HG03521 (cell line): ENCODE measurements around the gene SEC22C.

Experiments used
- ATAC-seq: cut with Tn5 transposase; IDR thresholded peaks from one replicate; pipeline ENCODE4 v1.9.1; 2021; ENCODE audit warnings: mild to moderate bottlenecking, moderate library complexity; ENCODE audit not compliant: unreplicated experiment

The SEC22C gene

DNA sequence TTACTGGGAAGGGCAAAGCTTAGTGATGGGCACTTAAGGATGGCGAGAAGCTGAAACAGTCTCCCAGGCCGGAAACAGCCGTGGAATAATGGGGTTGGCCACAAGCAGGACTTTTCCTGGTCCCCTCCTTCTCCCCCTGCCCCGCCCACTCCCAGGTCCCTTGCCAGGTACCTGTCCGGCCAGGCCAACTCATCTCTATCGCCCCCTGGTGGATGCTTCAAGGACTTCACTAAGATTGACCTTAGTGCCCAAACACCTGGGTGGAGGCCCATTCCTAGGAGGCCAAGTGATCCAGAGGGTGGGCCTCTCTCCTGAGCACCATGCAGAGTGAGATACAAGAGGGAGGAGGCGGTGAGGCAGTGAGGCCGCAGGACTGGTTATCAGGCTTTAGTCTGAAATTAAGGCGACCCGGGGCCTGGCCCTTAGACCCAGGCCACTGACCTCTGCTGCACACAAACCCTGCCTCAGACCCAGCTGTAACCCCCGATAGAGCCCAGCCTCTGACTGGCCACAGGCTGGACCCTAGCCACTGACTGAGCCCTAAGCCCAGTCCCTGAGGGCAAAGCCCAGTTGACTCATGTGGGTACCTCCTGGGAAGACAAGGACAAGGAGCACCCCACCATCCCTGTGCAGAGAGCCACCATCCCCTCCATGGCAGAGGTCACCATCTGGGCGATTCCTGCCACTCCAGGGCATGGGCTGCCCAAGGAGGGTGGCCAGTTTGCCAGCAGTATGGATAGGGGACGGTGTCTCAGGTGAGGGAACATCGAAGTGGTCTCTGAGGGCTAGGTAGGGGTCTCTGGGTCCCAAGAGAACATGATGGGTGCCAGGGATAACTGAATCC is 41.7 kb downstream of the SEC22C start:
- peak; percentile 55 for ATAC-seq

DNA sequence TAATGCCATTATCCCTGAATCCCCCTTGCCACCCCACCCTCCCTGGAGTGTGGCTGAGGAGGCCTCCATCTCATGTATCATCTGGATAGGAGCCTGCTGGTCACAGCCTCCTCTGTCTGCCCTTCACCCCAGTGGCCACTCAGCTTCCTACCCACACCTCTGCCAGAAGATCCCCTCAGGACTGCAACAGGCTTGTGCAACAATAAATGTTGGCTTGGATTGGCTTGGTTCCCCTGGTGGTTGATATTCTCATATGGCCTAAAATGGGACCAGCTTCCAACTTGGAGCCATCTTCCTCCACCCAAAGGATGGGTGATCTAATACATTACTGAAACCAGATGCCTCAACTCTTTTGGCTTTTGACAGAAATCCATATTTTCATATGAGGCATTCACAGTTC is 44.4 kb downstream of the SEC22C start:
- no peak for ATAC-seq

DNA sequence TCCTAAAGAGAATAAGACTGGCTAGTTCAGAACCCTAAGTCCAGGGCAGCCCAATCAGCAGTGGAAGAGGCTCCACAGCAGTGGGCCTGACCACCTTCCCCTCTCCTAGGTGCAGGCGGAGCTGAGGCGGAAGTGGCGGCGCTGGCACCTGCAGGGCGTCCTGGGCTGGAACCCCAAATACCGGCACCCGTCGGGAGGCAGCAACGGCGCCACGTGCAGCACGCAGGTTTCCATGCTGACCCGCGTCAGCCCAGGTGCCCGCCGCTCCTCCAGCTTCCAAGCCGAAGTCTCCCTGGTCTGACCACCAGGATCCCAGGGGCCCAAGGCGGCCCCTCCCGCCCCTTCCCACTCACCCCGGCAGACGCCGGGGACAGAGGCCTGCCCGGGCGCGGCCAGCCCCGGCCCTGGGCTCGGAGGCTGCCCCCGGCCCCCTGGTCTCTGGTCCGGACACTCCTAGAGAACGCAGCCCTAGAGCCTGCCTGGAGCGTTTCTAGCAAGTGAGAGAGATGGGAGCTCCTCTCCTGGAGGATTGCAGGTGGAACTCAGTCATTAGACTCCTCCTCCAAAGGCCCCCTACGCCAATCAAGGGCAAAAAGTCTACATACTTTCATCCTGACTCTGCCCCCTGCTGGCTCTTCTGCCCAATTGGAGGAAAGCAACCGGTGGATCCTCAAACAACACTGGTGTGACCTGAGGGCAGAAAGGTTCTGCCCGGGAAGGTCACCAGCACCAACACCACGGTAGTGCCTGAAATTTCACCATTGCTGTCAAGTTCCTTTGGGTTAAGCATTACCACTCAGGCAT is 45.6 kb downstream of the SEC22C start:
- no peak for ATAC-seq

DNA sequence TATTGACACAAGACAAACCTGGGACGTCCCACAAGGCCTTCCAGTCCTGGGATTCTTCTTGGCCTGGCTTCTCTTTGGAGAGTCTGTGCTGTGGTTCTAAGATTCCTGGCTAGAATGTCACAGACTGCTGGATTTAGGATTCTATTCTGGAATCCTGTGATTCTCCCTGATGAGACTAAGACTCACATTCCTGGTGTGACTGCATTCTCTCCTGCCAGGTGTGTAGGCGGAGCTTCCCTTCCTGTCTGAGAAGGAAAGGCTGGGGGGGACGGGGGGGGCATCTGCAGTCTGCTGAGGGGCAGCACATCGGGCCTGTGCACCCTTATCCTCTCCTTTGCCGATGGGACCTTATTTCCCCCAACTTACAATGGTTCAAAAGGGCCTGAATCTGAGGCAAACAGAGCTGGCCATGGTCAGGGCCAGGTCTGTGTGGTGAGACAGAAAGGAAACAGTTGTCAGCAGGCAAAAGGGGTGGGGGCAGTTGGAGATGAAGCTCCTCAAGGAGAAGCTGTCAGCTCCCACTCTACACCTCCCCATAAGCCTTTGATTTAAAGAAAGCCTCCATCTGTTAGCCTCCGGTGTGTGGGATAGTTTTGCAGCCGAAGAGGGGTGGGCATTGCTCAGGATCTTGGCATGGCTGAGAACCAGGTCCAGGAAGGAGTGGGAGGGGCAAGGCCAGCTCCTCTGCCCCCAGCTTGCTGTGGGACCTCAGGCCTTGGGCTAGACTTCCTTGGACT is 48.4 kb downstream of the SEC22C start:
- ATAC-seq, result no peak

DNA sequence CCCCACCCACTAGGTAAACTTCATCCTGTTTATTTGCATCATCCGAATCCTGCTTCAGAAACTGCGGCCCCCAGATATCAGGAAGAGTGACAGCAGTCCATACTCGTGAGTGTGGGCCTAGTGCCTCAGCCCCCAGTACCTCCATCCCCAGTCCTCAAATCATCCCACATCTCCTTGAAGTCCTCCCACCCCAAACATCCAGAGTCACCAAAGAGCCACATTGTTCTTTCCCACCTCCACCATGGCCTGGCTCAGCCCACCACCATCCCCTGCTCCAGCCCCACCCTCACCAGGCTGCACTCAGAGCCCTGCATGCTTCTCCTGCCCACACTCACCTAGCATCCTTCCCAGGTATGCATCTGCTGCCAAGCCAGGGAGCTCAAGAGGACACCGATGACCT is 49.5 kb downstream of the SEC22C start:
- no peak for ATAC-seq

DNA sequence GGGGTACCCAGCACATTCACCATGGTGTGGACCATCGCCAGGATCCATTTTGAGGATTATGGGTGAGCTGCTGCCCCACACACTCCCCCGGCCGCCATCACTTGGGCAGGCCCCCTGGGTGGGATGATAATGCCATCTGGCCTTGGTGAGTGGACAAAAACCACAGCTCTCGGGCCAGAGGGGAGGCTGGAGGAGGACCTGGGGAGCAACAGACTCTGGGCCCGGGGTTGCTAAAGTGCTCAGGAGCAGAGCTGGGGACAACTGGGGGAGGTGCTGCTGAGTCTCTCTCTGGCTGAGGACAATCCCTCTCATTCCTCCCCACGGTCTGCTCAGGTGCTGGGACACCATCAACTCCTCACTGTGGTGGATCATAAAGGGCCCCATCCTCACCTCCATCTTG is 50.3 kb downstream of the SEC22C start:
- ATAC-seq, result no peak

DNA sequence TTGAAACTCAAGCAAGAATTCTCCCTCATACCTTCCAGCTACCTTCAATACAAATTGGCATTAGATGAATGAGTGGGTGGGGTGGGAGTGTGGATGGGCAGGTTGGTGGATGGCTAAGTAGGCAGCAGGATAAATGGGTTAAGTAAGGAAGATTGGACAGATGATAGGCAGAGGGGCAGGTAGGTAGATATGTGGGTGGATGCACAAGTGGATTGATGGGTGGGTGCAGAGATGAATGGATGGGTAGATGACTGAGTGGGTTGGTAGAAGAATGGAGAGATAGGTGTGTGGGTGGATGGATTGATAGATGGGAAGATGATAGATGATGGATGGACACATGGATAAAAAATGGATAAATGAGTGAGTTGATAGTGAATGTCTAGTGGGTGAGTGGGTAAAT is 51.7 kb downstream of the SEC22C start:
- ATAC-seq, result no peak

DNA sequence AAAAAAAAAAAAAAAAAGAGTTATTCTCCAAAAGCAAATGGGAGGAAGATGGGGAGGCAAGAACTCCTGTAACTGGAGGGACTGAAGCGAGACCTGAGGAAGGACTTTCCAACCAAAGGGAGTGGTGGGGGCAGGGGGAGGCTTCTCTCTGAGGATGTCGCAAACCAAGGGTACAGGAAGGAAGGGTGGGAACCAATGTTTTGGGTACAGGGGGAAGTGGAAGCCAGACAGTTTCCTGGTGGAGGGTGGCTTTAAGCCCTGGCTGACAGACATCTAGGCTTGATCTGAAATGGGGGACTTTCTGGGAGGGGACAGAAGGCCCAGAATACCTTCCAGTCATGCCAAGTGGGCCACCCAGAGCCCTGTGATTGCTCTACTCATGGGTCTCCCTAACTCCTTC is 52.3 kb downstream of the SEC22C start:
- no peak for ATAC-seq

DNA sequence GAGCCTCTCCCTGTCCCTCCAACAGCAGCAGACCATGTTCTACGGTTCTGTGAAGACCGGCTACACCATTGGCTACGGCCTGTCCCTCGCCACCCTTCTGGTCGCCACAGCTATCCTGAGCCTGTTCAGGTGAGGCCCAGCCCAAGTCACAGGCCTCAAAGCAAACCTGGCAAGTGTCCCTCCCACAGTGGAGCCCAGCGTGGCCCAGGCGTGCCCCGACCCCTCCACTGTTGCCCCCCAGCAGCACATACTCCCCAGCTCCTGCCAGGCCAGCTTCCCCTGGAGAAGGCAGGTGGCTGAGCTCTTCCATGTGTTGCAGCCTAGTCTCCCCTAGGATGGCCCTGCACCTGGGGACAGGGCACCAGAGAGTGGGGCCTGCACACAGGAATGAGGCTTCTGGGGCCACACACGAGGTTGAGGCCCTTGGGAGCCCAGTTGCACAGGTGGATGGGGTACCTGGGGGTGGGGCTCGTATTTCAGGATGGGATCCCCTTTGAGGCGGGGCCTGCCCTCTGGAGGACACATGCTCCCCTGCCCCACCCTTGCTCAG is 54.3 kb downstream of the SEC22C start:
- no peak for ATAC-seq

DNA sequence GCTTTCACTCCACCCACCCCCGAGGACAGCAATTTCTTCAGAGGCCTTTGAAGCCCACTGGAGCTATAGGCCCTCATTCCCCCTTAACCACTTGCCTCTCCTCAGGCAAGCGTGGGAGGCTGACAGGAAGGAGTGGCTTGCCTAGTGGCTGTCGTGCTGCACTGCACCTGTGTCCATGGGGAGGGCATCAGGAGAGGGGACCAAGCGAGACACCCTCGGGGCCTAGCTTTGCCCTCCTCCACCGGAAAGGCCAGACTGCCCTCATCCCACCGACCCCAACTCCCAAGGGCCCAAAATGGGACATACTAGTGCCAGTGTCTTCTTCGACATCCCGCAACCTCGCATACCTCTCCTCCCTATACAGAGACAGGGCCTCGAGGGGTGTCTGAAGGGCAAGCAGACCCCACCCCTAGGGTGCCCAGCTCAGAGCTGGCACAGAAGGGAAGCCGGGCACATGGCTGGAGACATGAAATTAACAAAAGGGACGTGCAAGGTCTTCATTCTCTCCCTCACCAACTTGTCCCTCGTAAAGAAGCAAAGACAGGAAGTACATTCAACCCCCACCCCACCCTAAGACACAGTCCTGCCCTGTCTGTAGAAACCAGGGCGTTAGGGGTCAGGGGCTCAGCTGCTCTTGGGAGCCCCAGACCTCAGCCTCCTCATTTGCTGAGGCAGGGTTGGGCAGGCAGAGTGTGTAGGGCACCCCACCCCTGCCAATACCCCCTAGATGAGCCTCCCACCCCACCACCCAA is 55.0 kb downstream of the SEC22C start:
- no peak for ATAC-seq

DNA sequence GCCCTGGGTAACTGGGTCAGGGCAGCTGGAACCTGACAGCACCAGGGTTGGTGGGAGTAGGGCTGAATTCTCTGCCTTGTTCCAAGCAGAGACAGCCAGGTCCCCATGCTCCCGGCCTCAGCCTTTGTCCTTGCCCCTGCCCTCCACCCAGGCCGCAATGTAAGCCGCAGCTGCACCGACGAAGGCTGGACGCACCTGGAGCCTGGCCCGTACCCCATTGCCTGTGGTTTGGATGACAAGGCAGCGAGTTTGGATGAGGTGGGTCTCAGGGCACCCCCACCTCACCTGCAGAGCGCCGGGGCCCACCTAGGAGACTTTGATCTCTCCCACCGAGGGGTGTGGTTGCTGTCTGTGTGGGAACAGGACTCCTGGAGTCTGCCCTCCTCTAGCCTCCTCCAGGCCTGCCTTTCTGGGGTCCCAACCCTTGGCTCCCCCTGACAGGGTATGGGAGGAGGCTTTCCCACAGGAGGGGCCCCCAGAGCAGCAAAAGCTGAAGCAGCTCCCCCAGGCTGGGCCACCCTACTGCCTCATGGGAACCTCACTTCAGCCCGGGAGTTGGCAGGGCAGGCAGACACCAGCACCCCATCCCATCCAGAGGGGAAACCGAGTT is 55.9 kb downstream of the SEC22C start:
- ATAC-seq, result no peak

DNA sequence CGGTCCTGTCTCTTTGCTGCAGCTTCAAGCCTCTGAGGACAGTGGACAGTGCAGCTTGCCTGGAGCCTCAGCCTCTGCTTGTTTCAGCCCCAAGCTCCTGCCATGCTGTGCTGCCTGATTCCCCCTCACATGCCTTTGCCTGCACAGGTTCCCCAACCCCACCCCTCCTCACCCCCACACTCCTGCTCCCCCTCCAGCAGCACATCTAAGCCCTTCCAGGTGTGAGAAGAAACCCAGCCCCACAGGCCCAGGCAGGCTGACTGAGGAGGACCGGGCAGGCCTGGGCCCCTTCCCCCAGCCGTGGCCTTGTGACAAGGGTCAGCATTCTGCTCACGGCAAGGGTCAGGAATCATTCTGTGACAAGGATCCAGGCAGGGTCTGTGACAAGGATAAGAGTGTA is 56.6 kb downstream of the SEC22C start:
- ATAC-seq, result no peak

DNA sequence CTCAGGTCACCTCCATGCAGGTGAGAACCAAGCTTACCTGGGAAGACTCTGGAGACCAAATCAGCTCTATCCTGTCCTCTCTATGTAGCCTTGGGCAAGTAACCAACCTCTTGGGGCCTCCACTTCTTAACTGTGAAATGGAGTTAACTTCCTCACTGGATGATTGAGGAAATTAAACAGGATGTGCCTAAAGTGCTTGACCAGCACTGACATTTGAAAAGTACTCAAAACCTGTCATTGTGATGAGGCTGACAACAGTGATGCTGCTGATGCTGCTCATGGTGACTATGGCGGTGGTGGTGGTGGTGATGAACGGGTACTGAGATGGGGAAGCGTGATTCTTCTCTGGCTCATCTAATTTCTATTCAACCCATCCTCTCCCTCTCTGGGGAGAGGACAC is 57.0 kb downstream of the SEC22C start:
- ATAC-seq, result no peak

DNA sequence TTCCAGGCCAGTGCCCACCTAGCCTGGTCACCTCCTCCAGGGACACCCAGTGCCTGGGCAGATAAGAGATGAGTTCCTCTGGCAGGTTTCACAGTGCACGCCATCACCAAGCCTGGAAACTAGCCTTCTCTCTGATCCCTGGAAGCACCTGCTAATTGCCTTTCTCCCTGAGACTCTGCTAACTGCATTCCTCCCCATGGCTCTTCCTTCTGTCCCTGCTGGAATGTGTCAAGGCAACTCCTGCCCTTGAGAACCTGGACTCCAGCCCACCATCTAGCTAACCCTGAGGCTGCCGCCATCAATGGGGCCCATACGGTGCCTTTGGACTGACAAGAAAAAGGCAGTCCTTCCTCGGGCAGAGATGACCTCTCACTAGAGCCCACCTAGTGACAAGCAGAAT is 60.9 kb downstream of the SEC22C start:
- ATAC-seq, result no peak

DNA sequence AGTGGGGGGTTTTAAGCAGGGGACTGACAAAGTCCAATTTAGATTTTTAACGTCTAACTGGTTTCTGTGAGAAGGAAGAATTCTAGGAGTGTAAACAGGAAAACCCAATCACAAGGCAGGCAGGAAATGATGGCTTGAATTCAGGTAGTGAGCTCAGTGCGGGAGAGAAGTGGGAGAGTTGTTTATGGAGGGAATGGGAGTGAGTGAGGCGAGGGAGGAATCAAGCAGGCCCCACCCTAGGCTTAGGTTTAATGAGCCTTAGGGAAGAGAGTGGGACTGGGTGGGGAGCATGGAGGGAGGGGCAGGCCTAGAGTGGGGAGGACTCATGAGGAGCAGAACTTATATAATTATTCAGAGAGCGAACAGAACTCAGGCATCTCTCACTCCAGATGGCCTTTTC is 61.4 kb downstream of the SEC22C start:
- ATAC-seq, result no peak

DNA sequence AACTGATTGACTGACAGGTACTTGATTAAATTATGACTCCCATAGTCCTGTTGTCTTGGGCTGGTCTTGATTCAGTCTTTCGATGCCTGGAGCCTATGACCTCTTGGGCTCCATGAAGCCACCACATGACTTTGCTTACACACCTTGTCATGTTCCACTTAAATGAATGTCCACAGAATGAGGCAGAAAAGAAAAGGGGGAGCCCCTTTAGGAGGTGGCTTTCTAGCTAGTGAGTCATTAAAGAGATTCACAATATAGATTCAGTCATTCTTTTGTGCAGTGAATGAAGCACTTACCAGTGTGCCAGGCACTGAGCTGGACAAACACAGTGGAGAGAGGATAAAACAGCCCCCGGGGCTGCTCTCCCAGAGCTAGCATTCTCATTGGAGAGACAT is 62.2 kb downstream of the SEC22C start:
- ATAC-seq, result no peak

DNA sequence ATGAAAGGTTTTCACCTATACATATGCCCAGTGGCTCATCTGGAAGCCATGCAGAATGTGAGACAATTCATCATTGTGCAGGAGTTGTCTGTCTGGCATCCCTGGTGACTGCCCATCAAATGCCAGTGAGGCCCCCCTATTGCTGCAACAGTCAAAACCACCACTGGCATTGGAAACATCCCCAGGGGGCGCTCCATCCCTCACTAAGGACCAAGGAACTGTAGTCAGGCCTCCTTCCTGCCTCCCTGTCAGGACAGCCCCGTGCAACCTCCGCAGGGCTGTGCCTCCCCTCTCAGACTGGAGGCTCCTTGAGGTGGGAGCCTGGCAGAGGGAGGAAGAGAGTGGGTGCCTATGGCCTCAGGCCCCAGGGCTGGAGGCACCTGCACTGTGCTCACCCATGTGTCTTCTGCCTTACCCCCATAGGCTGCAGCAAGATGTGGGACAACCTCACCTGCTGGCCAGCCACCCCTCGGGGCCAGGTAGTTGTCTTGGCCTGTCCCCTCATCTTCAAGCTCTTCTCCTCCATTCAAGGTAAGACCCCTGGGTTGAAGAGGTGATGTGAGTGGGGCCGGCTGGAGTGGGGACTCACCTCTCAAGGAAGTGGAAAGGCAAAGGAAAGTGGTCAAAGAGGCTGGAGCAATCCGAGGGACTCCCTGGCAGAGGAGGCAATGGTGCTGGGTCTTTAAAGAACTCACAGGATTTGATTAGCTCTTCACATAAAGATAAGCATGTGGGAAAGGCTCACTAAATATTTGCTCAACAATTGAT is 62.8 kb downstream of the SEC22C start:
- no peak for ATAC-seq

DNA sequence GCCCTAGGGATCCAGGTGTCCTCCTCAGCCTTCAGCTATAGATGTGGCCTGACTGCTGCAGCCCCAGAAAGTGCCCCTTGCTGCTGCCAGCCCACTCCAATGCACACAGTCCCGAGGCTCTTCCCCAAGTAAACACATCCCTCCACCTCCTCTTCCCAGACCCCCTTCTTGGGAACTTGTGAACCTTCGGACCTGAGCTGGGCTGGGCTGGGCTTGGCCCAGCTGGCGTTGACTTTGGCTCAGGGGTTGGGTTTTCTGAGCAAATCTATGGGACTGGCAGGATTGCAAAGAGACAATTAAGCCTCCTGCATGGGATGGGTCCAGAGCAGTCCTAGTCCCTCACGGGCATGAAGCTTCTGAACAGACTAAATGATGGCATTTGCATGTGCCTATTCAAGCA is 64.7 kb downstream of the SEC22C start:
- ATAC-seq, result no peak

DNA sequence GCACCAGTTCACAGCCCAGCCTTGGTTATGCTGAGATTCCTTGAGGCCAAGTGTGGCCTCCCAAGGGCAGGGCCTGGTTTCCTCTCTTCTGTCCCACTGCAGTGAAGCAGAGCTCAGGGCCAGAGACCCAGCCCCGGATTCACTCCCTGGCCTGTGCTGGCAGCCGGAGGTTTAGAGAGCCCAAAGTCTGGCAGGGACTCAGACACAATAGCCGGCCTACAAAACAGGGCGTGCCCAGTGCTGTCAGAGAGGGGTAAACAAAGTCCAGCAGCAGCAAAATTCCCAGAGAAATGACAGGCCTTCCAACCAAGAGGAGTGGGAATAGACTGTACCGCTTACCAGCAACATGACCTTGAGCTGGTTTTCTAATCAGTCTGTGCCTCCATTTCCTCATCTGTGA is 65.3 kb downstream of the SEC22C start:
- no peak for ATAC-seq
